GM12865 (cell line): ENCODE data around the gene ATXN1.

Experiments used
- DNase-seq: peaks from one replicate; pipeline ENCODE4 v3.0.0; 2010; ENCODE audit warnings: low read depth
- H3K4me3 ChIP-seq: 2 replicates; pipeline ENCODE4 v1.5.1; 2011; ENCODE audit warnings: mild to moderate bottlenecking, low read depth, low read length, control low read depth
- CTCF ChIP-seq: IDR thresholded peaks from 2 replicates; pipeline ENCODE4 v1.5.1; 2011; ENCODE audit warnings: low read length, control low read depth, low read depth, inconsistent platforms; ENCODE audit not compliant: insufficient read depth; ENCODE audit errors: missing control alignments

Gene ATXN1

GRCh38 chr6:16292432-16292831 is 468.8 kb downstream of the ATXN1 start:
- TF ChIP-seq CTCF: no peak
- DNase-seq: no peak
- H3K4me3 ChIP-seq: no peak overlapping the region

GRCh38 chr6:16291739-16292138 is 469.5 kb downstream of the ATXN1 start:
- DNase-seq: no peak
- no peak for TF ChIP-seq CTCF
- H3K4me3 ChIP-seq: no peak overlapping the region

GRCh38 chr6:16288163-16288562 is 473.1 kb downstream of the ATXN1 start:
- no peak for TF ChIP-seq CTCF
- H3K4me3 ChIP-seq: no peak overlapping the region
- no peak for DNase-seq

- no peak overlapping the region for H3K4me3 ChIP-seq
- TF ChIP-seq CTCF: peak; percentile 94
- peak; percentile 60 for DNase-seq
Observed at GRCh38 chr6:16286151-16286522, 475.1 kb downstream of the ATXN1 start.

GRCh38 chr6:16285467-16286150 is 475.7 kb downstream of the ATXN1 start:
- no peak for DNase-seq
- TF ChIP-seq CTCF: no peak
- H3K4me3 ChIP-seq: no peak overlapping the region

GRCh38 chr6:16284472-16284871 is 476.8 kb downstream of the ATXN1 start:
- TF ChIP-seq CTCF: no peak
- DNase-seq: no peak
- no peak overlapping the region for H3K4me3 ChIP-seq

GRCh38 chr6:16282370-16282769 is 478.9 kb downstream of the ATXN1 start:
- no peak for TF ChIP-seq CTCF
- DNase-seq: no peak
- H3K4me3 ChIP-seq: no peak overlapping the region
